Right lung (tissue), 5 donors: Measurements from ENCODE around the gene IGSF21. TPM values are rescaled to one million over a fixed set of nuclear protein-coding genes. Genes with fewer than 3 reads are reported as not detected.
"Not testable (repeated sequence)": the region's sequence is repeated elsewhere in the genome, so short reads cannot be mapped to it uniquely, and the experiment has no call there.

ENCODE experiments used
- DNase-seq, 2 donors: peaks; one replicate each; pipeline ENCODE4 v3.0.0-alpha.2; 2013
- polyA plus RNA-seq, 5 donors: library from polyadenylated mRNA; unstranded; fragments of 120-200 nt; gene quantifications; one replicate each; pipeline versions ENCODE4 v1.2.1 to v1.2.3, GENCODE V29; 2013; ENCODE audit warnings: inconsistent platforms in 1 of 5, low replicate concordance in 1 of 5; ENCODE audit not compliant: insufficient read length in 5 of 5, insufficient read depth in 1 of 5

The IGSF21 gene
- polyA plus RNA-seq, 5 donors, result 0.06 to 0.26 (median 0.15) TPM

DNA sequence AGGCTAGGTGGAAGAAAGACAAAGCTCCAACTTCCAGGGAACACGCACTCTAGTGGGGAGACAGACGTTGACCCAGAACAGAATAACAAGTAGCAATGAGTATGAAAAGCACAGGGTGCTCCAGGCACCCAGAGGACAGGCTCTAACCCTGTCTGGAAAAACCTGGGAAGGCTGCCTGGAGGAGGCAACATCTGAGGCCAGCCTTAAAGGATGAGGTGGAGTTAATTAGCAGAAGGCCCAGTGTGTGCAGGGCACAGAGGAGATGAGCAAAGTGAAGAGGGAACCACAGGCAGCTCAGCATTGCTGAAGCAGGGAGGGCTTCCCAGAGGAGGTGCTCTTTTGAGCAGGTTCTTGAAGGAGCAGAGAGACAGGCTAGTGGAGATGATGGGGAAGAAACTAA, 246.4 kb downstream of the IGSF21 start:
- DNase-seq, result no peak

DNA sequence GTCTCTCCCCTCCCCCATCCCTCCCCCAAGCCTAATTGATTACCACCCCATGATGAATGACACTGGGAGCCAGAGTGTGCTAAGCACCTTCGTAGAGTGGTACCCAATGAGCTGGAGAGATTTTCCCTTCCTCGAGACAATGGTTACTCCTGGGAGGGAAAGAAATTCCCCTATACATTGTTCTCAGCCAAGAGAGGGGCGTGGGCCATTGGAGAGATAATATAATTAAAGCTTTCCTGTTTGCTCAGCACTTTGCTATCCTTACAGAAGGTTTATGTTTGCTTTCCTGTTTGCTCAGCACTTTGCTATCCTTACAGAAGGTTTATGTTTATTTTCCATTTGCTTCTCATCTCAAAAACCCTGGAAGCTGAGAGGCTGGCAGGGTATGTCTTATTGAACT, 247.0 kb downstream of the IGSF21 start:
- peak in 1 of 2 donors; percentile 20 for DNase-seq

DNA sequence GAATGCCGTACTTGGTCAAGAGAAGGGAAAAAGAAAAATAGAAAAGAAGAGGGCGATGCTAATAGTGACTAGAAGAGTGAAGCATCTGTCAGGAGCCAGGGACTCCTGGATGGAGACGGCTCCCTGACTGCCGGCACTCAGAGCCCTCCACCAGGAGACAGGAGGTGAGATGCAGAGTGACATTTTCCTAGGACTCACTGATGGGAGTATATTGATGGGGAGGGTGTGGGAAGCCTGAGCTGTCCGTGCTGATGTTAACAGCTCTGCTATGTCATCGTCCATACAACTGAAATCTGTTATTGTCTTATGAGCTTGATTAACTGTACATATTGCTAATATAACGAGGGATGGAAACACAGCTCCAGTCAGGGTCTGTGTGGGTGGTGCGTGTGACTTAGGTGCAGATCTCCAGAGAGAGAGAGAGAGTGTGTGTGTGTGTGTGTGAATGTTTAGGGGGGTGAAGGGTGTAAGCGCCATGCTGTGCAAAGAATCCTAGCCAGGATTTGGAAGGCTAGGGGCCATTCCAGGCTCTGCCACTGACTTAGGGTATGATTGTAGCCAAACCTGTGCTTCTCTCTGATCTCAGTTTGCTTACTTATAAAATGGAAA, 250.1 kb downstream of the IGSF21 start:
- DNase-seq, result no peak

DNA sequence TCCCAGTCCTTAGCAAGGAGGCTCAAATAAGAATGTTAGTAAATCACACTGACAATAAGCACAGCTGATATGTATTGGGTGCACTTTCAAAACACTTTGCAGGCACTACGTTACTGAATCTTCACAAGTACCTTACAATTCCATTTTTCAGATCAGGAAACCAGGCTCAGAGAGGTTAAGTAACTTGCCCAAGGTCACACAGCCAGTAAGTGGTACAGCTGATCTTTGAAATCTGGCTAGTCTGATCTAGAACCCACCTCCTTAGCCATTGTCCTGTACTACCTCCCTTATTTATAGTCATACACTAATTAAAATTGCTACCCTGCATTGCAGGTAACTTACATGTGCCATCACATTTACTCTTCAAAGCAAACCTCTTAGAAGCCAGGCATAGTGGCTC, 251.0 kb downstream of the IGSF21 start:
- no peak for DNase-seq

DNA sequence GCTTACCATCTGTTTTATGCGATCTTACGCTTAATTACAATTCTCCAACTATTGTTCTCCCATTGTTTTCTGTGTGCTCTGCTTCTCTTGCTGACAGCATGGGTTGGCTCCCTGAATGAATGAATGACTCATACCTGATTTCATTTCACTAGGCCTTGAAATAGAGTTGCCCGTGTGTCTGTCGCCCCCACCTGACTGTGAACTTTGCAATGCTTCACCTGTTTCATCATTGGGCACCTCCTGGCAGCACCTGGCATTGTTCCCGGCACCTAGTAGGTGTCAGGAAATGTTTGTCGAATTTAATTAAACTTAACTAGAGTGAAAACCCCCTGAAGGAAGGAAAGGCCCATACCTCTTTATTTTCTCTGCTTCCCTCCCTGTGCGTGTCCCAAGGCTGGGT, 252.7 kb downstream of the IGSF21 start:
- no peak for DNase-seq

DNA sequence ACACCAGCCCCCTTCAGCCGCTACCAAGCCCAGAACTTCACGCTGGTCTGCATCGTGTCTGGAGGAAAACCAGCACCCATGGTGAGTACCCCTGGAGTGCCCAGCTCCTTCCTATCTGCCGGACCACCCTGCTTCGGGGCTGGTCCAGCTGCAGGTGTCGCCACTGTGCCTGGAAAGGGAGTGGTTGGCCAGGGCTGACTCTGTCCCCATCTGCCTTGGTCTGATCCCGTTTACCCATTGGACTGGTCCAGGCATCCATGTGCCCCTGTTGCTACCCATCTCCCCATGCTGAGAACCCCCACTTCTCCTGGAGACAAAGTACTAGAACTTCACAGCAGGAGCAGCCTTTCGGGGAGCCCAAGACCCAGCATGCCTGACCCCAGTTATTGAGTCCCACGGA, 254.6 kb downstream of the IGSF21 start:
- DNase-seq, result no peak

DNA sequence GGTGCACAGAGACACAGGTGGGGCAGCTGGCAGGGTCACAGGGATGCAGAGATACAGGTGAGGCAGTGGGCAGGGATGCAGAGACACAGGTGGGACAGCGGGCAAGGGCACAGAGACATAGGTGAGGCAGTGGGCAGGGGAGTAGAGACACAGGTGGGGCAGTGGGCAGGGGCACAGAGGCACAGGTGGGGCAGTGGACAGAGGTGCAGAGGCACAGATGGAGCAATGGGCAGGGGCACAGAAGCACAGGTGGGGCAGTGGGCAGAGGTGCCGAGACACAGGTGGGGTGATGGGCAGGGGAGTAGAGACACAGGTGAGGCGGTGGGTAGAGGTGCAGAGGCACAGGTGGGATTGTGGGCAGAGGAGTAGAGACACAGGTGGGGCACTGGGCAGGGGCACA, 255.8 kb downstream of the IGSF21 start:
- no peak for DNase-seq

- DNase-seq, result no peak
These were observed 257.6 kb downstream of the IGSF21 start for GRCh38 chr1:18365099-18365705.

GRCh38 chr1:18372505-18372904, 264.9 kb downstream of the IGSF21 start:
- not testable (repeated sequence) for DNase-seq

- no peak for DNase-seq
These were observed 265.6 kb downstream of the IGSF21 start for GRCh38 chr1:18373151-18373550.

GRCh38 chr1:18373882-18374493, 266.4 kb downstream of the IGSF21 start:
- DNase-seq, result no peak

DNA sequence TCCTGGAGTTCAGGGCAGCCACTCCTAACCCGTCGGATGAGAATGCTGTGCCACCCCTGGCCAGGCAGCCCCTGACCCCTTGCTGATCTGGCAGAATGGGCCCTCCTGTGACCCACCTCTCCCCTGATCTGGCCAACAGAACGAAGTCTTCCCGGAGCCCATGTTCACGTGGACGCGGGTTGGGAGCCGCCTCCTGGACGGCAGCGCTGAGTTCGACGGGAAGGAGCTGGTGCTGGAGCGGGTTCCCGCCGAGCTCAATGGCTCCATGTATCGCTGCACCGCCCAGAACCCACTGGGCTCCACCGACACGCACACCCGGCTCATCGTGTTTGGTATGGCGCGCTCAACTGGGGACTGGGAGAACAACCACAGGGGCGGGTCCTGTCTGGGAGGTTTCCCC, 269.1 kb downstream of the IGSF21 start:
- no peak for DNase-seq

DNA sequence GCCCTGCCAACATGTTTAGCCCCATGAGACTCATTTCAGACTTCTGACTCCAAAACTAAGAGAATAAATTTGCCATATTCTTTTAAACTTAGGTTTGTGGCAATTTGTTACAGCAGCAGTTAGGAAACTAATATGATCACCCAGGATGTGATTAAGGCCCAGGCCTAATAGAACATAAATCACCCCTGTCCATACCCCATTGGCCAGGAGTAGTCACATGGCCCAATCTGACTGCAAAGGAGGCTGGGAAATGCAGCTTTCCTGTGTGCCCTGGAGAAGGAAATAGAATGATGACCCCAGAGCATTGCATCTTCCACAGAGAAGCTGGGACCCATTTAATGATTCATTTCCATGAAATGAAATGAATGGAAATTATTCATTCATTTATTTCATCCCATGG, 272.7 kb downstream of the IGSF21 start:
- DNase-seq, result no peak

DNA sequence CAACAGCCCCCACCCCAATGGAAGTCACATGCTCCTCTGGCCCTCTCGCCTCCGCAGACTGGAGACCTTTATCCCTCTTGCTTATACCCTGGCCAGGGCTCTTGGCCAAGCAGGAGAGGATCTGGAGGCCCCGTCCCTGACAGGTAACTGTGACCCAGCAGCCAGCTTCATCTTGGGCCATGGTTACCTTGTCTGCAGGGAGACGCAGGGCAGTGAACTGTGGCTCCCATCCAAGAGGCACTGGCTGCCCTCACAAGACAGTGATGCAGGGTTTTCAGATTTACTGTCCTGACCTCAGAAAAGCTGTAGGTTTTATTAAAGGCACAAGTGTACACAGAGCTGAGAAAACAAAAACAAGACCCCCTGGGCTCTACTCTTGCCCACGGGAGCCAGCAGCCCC, 276.5 kb downstream of the IGSF21 start:
- no peak for DNase-seq

GRCh38 chr1:18384471-18384870, 276.9 kb downstream of the IGSF21 start:
- peak; percentile 16 to 49 for DNase-seq

DNA sequence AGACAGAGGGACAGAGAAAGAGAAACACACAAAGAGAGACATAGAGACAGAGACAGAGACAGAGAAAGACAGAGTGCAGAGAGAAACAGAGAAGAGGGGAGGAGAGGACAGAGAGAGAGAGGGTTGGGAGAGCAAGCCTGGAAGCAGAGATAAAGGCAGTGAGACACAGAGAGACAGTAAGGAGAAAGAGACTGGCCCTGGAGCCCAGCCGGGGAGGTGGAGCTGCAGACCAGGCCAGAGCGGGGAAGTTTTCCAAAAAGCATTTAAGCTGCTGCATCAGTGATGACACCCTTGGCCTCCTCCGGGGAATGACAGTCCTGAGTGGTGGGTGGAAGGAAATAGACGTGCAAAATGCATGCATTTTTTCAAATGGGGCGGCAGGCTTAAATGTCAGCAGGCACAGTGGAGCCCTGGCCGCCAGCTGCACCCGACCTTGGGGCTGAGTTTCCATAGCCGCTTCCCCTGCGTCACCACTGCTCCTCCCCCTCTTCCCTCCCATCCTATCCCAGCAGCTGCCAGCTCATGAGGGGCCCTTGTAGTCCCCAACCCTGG, 277.7 kb downstream of the IGSF21 start:
- DNase-seq, result peak; percentile 78 to 94

- DNase-seq, result no peak
These were observed 279.0 kb downstream of the IGSF21 start for GRCh38 chr1:18386591-18386990.

- no peak for DNase-seq
These were observed 279.7 kb downstream of the IGSF21 start for GRCh38 chr1:18387307-18387706.

GRCh38 chr1:18390953-18391352, 283.4 kb downstream of the IGSF21 start:
- no peak for DNase-seq

DNA sequence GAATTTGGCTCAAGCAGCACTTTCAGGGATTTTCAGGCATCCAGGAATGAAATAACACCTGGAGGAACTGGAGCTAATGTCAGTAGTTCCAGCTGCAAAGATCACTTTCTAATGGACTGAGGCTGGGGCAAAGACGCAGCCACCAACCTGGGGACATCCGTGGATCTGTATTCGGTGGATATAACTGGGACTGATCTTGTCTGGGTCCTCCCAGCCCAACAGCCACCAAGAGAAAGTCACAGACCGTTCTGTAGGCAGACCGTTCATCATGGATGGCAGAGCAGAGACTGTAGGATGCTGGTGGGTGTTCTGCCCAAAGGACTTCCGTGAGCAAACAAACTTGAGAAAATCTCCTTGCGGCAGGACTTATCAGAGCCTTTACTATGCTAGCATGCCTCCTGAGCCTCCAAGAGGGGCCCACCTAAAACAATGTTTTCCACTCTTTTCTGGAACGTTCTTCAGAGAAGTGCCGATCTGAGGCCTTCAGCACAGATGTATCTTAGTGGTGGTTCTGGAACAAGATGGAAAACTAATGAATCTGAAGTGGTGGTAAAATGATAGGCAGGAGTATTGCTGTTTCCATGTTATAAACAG, 287.1 kb downstream of the IGSF21 start:
- no peak for DNase-seq

- no peak for DNase-seq
These were observed 288.8 kb downstream of the IGSF21 start for GRCh38 chr1:18396247-18396980.

DNA sequence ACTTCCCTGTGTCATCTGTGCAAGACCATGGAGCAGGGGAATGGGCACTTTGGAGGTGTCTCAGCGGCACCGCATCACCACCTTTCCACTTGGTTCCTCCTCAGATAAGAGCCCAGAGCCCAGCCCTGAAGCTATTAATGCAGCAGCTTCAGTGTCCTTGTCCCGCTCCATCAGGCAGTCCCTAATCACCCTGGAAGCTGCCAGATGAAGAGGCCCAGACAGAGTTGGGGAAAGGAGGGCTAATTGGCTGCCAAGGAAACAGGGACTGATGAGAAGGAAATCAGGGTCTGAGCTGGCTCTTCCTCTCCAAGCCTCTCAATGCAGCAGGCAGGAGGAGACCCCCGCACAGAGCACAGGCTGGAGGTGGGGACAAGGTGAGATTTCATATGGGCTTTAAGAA, 290.0 kb downstream of the IGSF21 start:
- DNase-seq, result no peak
